Measurements from ENCODE around the gene IZUMO2. TPM values are rescaled to one million over a fixed set of nuclear protein-coding genes. Genes with fewer than 3 reads are reported as not detected.

Gene IZUMO2
- total RNA-seq, 2 donors from 2014 or later, result not detected

DNA sequence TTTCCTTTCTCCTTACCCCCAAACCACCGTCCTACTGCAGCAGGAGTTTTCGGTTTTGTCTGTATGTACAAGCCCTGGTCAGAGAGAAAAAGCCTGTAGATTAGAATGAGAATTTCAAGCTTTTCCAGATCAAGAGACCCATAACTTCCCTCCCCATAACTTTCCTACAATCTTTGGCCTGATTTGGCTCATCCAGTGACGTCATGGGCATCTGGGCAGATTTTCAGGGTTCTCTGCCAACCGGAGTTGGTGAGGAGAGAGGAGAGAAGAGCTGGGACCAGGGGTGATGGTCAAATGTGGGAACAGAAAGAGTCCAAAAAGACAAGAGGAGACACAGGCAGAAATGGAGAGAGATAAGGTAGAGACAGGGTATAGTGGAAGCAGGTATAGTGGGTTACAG is 10.5 kb downstream of the IZUMO2 start:
- Mint-ChIP-seq H3K27ac (no peak overlapping the region), H3K36me3 (ENCODE audit: low read depth) (no peaks in the 10 kb centered on the region), H3K4me3 (no peak overlapping the region), H3K9me3 (peaks cover 1% of the 10 kb centered on the region), H3K27me3 (ENCODE audit: insufficient read depth) (peaks cover 11% of the 10 kb centered on the region), H3K4me1 (no peaks in the 10 kb centered on the region)
- H3K9ac ChIP-seq (ENCODE audit: extremely low read depth, low read length, poor library complexity, severe bottlenecking), result no peak overlapping the region
- no peak overlapping the region for H3K4me3 ChIP-seq (ENCODE audit: low read length)
- peaks cover 70% of the 10 kb centered on the region for H3K9me3 ChIP-seq (ENCODE audit: control insufficient read depth, low read length)
- no peaks in the 10 kb centered on the region for H3K36me3 ChIP-seq (ENCODE audit: control insufficient read depth, insufficient read depth, low read length)
- 68 to 71% methylated on average over 1 to 4 of the region's 4 CpGs for WGBS, 2 experiments (ENCODE audit: insufficient coverage in 1 of 2, insufficient read length in 1 of 2)
- TF ChIP-seq, protein P1, sequence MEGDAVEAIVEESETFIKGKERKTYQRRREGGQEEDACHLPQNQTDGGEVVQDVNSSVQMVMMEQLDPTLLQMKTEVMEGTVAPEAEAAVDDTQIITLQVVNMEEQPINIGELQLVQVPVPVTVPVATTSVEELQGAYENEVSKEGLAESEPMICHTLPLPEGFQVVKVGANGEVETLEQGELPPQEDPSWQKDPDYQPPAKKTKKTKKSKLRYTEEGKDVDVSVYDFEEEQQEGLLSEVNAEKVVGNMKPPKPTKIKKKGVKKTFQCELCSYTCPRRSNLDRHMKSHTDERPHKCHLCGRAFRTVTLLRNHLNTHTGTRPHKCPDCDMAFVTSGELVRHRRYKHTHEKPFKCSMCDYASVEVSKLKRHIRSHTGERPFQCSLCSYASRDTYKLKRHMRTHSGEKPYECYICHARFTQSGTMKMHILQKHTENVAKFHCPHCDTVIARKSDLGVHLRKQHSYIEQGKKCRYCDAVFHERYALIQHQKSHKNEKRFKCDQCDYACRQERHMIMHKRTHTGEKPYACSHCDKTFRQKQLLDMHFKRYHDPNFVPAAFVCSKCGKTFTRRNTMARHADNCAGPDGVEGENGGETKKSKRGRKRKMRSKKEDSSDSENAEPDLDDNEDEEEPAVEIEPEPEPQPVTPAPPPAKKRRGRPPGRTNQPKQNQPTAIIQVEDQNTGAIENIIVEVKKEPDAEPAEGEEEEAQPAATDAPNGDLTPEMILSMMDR (conservative IDR thresholded peaks at IDR 0.05), result no peak
- H3K27ac ChIP-seq (ENCODE audit: low read depth, low read length), result no peak overlapping the region
- DNase-seq, result no peak
- no peaks in the 10 kb centered on the region for H3K4me1 ChIP-seq (ENCODE audit: control insufficient read depth, insufficient read depth, low read length)
- H3K27me3 ChIP-seq (ENCODE audit: control insufficient read depth, insufficient read depth, low read length, poor library complexity, severe bottlenecking), result no peaks in the 10 kb centered on the region

DNA sequence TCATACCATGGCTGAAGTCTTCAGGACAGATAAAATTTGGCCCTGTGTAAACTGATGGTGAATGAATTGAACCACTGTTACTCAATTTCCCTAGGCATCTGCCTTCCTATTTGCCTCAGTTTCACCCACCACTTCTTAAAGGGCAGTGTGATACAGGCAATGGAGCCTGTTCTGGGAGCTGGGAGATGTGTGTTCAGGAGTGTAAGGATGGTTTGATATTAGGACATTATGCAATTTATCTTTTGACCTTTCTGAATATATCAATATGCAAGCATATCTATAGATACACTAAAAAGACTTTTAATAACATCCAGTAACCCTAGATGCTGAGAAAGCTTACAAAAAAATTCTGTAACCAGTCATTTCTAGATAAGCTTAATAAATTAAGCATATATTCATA is 14.6 kb downstream of the IZUMO2 start:
- peak overlapping the region; percentile 73 for H3K4me3 Mint-ChIP-seq
- H3K27ac Mint-ChIP-seq, result no peak overlapping the region
- no peaks in the 10 kb centered on the region for H3K4me1 Mint-ChIP-seq
- TF ChIP-seq, protein P1 (conservative IDR thresholded peaks at IDR 0.05), result no peak
- no peak overlapping the region for H3K4me3 ChIP-seq (ENCODE audit: low read length)
- peaks cover 57% of the 10 kb centered on the region for H3K9me3 ChIP-seq (ENCODE audit: control insufficient read depth, low read length)
- peaks cover 20% of the 10 kb centered on the region for H3K27me3 Mint-ChIP-seq (ENCODE audit: insufficient read depth)
- no peak overlapping the region for H3K27ac ChIP-seq (ENCODE audit: low read depth, low read length)
- no peak overlapping the region for H3K9ac ChIP-seq (ENCODE audit: extremely low read depth, low read length, poor library complexity, severe bottlenecking)
- peaks cover 2% of the 10 kb centered on the region for H3K9me3 Mint-ChIP-seq
- H3K27me3 ChIP-seq (ENCODE audit: control insufficient read depth, insufficient read depth, low read length, poor library complexity, severe bottlenecking), result no peaks in the 10 kb centered on the region
- no peaks in the 10 kb centered on the region for H3K4me1 ChIP-seq (ENCODE audit: control insufficient read depth, insufficient read depth, low read length)
- no peaks in the 10 kb centered on the region for H3K36me3 ChIP-seq (ENCODE audit: control insufficient read depth, insufficient read depth, low read length)
- no peak for DNase-seq
- H3K36me3 Mint-ChIP-seq (ENCODE audit: low read depth), result no peaks in the 10 kb centered on the region

DNA sequence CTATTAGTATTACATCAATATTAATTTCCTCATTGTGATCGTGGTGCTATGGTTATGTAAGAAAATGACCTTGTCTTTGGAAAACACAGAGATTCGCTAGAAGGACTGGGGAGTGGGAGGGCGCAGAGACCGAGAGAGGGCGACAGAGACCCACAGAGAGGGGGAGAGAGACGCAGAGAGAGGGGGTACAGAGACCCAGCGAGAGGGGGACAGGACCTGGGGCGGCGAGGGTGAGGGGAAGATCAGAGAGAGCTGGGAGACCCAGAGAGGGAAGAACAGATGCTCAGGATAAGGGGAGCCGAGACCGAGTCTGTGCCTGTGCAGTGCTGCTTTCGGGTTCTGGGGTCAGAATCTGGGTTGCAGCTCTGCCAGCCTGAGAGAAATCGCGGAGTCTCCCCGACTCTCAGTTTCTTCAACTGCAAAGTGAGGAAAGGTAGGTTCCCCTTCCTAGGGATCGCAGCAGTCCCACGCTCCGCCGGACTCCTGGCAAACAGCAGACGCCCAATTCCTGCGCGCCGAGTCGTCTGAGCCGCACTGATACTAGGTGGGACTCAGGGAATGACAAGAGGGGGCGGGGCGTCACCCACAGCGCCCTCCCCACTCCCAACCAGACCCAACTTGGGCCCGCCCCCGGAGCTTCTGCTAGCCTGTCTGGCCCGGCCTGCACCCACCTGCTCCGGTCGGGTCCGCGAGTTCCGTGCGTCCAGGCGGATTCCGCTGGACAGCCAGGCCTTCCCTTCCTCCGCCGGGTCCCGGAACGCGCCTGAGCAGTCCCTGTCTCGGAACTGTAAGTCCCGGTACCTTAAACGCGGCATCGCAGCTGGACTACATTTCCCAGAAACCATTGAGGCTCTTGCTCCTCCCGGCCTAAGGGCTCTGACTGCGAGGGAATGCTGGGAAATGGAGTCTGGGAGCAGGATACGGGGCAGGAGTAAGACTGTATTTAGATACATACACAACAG is 15.3 kb downstream of the IZUMO2 start:
- Histone ChIP-seq H3K9ac (ENCODE audit: extremely low read depth, low read length, poor library complexity, severe bottlenecking) (no peak overlapping the region), H3K4me3 (ENCODE audit: low read length) (peak overlapping the region; percentile 45), H3K27me3 (ENCODE audit: control insufficient read depth, insufficient read depth, low read length, poor library complexity, severe bottlenecking) (no peaks in the 10 kb centered on the region), H3K27ac (ENCODE audit: low read depth, low read length) (no peak overlapping the region), H3K36me3 (ENCODE audit: control insufficient read depth, insufficient read depth, low read length) (no peaks in the 10 kb centered on the region), H3K9me3 (ENCODE audit: control insufficient read depth, low read length) (peaks cover 54% of the 10 kb centered on the region), H3K4me1 (ENCODE audit: control insufficient read depth, insufficient read depth, low read length) (no peaks in the 10 kb centered on the region)
- TF ChIP-seq, protein P1 (conservative IDR thresholded peaks at IDR 0.05), result peak; percentile 72
- 44 to 73% methylated on average over 19 to 52 of the region's 52 CpGs for WGBS, 2 experiments (ENCODE audit: insufficient coverage in 1 of 2, insufficient read length in 1 of 2)
- H3K9me3 Mint-ChIP-seq, result peaks cover 2% of the 10 kb centered on the region
- peaks cover 20% of the 10 kb centered on the region for H3K27me3 Mint-ChIP-seq (ENCODE audit: insufficient read depth)
- DNase-seq, result peak; percentile 93
- H3K4me1 Mint-ChIP-seq, result no peaks in the 10 kb centered on the region
- peak overlapping the region; percentile 73 for H3K4me3 Mint-ChIP-seq
- H3K36me3 Mint-ChIP-seq (ENCODE audit: low read depth), result no peaks in the 10 kb centered on the region
- H3K27ac Mint-ChIP-seq, result peak overlapping the region; percentile 47
